OCI-LY1 (cell line): Measurements from ENCODE around the gene GNPTG.

Experiments
- H2AFZ ChIP-seq: fragments of 200-600 bp; sonication (generic), shearing (Covaris generic); 2 replicates; pipeline ENCODE4 v1.6.0; 2014; ENCODE audit warnings: antibody characterized with exemption, mild to moderate bottlenecking, low read length
- H3F3A ChIP-seq: fragments of 200-600 bp; sonication (generic), shearing (Covaris generic); 2 replicates; pipeline ENCODE4 v1.6.0; 2014; ENCODE audit warnings: mild to moderate bottlenecking, antibody characterized with exemption, low read length, moderate library complexity; ENCODE audit not compliant: insufficient read depth
- H3K27ac ChIP-seq: fragments of 200-600 bp; sonication (generic); 2 replicates; pipeline ENCODE4 v1.5.1; 2014; ENCODE audit warnings: low read length, mixed run types, mild to moderate bottlenecking, low read depth; ENCODE audit not compliant: poor library complexity, severe bottlenecking
- H3K27me3 ChIP-seq: fragments of 200-600 bp; sonication (generic); 2 replicates; pipeline ENCODE4 v1.6.0; 2014; ENCODE audit warnings: antibody characterized with exemption, mild to moderate bottlenecking, low read length, moderate library complexity; ENCODE audit not compliant: insufficient read depth
- H3K36me3 ChIP-seq: fragments of 200-600 bp; sonication (generic); 2 replicates; pipeline ENCODE4 v1.6.1; 2014; ENCODE audit warnings: mild to moderate bottlenecking, antibody characterized with exemption, low read length, moderate library complexity, mixed read lengths; ENCODE audit not compliant: insufficient read depth
- H3K4me1 ChIP-seq: fragments of 200-600 bp; sonication (generic); 2 replicates; pipeline ENCODE4 v1.5.1; 2014; ENCODE audit warnings: mild to moderate bottlenecking, low read length, moderate library complexity; ENCODE audit not compliant: insufficient read depth, severe bottlenecking
- H3K4me2 ChIP-seq: fragments of 200-600 bp; sonication (generic), shearing (Covaris generic); 2 replicates; pipeline ENCODE4 v1.6.1; 2014; ENCODE audit warnings: low read length
- H3K4me3 ChIP-seq: fragments of 200-600 bp; sonication (generic); 2 replicates; pipeline ENCODE4 v1.5.1; 2014; ENCODE audit warnings: low read length, low read depth, mild to moderate bottlenecking, mixed read lengths; ENCODE audit not compliant: poor library complexity, severe bottlenecking
- H3K79me2 ChIP-seq: fragments of 200-600 bp; shearing (Covaris generic); 2 replicates; pipeline ENCODE4 v1.6.1; 2016; ENCODE audit warnings: mixed run types, low read length, mixed read lengths; ENCODE audit not compliant: insufficient read depth
- H3K9ac ChIP-seq: fragments of 200-600 bp; sonication (generic), shearing (Covaris generic); 2 replicates; pipeline ENCODE4 v1.6.1; 2014; ENCODE audit warnings: mild to moderate bottlenecking, low read length, mixed read lengths
- H3K9me2 ChIP-seq: fragments of 200-600 bp; sonication (generic), shearing (Covaris generic); 2 replicates; pipeline ENCODE4 v1.6.1; 2014; ENCODE audit warnings: low read depth, mild to moderate bottlenecking, low read length, mixed read lengths
- H3K9me3 ChIP-seq: fragments of 200-600 bp; shearing (Covaris generic); 2 replicates; pipeline ENCODE4 v1.6.1; 2014; ENCODE audit warnings: low read length, mixed read lengths
- H4K20me1 ChIP-seq: fragments of 200-600 bp; sonication (generic), shearing (Covaris generic); 2 replicates; pipeline ENCODE4 v1.6.0; 2016; ENCODE audit warnings: mild to moderate bottlenecking, low read length; ENCODE audit not compliant: insufficient read depth
- CTCF ChIP-seq: fragments of 200-600 bp; sonication (generic), shearing (Covaris generic); IDR thresholded peaks from 2 replicates; pipeline ENCODE4 v1.5.1; 2017; ENCODE audit warnings: mild to moderate bottlenecking, antibody characterized with exemption, low read length, moderate library complexity, mixed read lengths
- EZH2 ChIP-seq: fragments of 200-600 bp; sonication (generic), shearing (Covaris generic); IDR thresholded peaks from 2 replicates; pipeline ENCODE4 v1.8.0; 2017; ENCODE audit warnings: borderline replicate concordance, mixed run types, mild to moderate bottlenecking, antibody characterized with exemption, low read length, moderate library complexity, mixed read lengths

Gene GNPTG

GRCh38 chr16:1308036-1308976 lies 43.4 kb upstream of the GNPTG start:
- Histone ChIP-seq H4K20me1 (no peaks in the 10 kb centered on the region), H3K4me3 (peak overlapping the region; percentile 74), H3K27me3 (no peaks in the 10 kb centered on the region), H3K9ac (peak overlapping the region; percentile 100), H3K9me2 (no peaks in the 10 kb centered on the region), H3K4me2 (peak overlapping the region; percentile 98), H3F3A (no peaks in the 10 kb centered on the region), H3K27ac (peak overlapping the region; percentile 46), H3K36me3 (peaks cover 21% of the 10 kb centered on the region; the same call in 1 of the 2 replicates), H3K4me1 (peaks cover 29% of the 10 kb centered on the region), H3K79me2 (peaks cover 34% of the 10 kb centered on the region), H2AFZ (no peak overlapping the region), H3K9me3 (no peaks in the 10 kb centered on the region)
- no peak for TF ChIP-seq EZH2
- TF ChIP-seq CTCF = no peak

DNA sequence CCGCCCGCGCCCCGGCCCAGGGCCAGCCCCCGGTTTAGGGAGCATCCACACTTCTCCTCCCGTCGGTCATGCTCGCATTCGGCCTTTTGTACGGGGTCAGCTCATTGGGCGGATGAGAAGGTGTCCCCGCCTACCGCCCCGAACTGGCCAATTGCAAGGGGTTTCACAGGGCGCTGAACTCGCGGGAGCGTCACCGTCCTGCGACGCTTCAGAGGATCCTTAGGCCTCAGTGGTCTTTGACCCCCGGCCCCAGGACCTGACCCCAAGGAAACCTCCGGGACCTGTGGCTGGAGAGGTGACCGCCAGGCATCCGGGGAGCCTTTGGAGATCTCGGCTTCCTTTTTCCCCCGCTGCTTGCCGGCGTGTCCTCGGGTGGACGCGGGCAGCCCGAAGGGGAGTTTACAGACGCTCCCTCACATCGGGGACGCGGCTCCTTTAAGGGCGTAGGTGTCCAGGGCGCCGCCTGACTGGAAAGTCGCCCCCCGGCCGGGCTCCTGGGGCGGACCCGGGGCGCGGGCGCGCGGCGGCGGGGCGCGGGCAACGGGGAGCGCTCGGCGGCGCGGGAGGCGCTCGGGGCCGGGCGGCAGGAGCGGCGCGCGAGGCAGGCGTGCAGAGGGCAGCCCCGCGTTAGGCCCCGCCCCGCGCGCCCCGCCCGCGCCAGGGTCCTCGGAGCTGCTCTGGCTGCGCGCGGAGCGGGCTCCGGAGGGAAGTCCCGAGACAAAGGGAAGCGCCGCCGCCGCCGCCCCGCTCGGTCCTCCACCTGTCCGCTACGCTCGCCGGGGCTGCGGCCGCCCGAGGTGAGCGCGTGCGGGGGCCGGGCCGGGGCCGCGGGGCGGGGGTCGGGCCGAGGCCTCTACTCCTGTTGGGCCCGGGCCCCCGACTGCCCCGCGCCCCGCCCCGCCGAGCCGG lies 42.5 kb upstream of the GNPTG start, which contains the start of gene UBE2I:
Gene UBE2I (plus strand): TSS at position 660 of the 909 bp plus-strand sequence. CDS start 4,395 bp downstream, outside the sequence.
- H3K9me3 ChIP-seq = no peaks in the 10 kb centered on the region
- peak within 1 kb of the TSS; percentile 96 for H3K27ac ChIP-seq
- H3K4me1 ChIP-seq = peaks cover 20% of the 10 kb centered on the region
- peaks cover 44% of the 10 kb centered on the region for H3K79me2 ChIP-seq
- 0 out of 2 replicates have a peak within 1 kb of the TSS, but pooled peaks have one; percentile 99 for H2AFZ ChIP-seq
- no peak for TF ChIP-seq EZH2
- no peak for TF ChIP-seq CTCF
- H3F3A ChIP-seq = no peaks in the 10 kb centered on the region
- H4K20me1 ChIP-seq = no peaks in the 10 kb centered on the region
- no peaks in the 10 kb centered on the region for H3K27me3 ChIP-seq
- H3K9me2 ChIP-seq = no peaks in the 10 kb centered on the region
- peak within 1 kb of the TSS; percentile 98 for H3K4me2 ChIP-seq
- H3K36me3 ChIP-seq = peaks cover 30% of the 10 kb centered on the region; the same call in 1 of the 2 replicates
- peak within 1 kb of the TSS; percentile 100 for H3K9ac ChIP-seq
- peak within 1 kb of the TSS; percentile 96 for H3K4me3 ChIP-seq
